ENCODE data around the gene SYNDIG1L.
"Not testable (repeated sequence)": the region's sequence is repeated elsewhere in the genome, so short reads cannot be mapped to it uniquely, and the experiment has no call there.

The SYNDIG1L gene

DNA sequence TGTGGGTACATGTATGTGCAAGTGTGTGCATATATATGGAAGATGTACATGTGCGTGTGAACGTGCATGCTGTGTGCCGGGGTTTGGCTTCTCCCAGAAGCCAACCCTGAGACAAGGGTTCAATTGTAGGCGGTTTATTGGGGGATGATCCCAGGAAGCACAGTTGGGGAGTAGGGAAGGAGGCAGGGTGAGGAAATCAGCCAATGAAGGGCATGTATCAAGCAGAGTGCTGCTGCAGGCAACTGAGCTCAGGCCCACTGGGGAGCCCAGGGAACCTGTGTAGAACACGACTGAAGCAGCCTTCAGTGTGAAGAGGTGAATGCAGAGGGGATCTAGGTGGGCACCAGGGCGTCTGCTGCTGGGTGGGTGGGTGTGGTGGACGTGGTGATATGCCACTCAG, 21.6 kb downstream of the SYNDIG1L start:
- Mint-ChIP-seq H3K4me1 (peaks cover 53% of the 10 kb centered on the region), H3K9me3 (no peaks in the 10 kb centered on the region), H3K36me3 (no peaks in the 10 kb centered on the region), H3K4me3 (no peak overlapping the region), H3K27ac (no peak overlapping the region), H3K27me3 (no peaks in the 10 kb centered on the region)
- DNase-seq (ENCODE audit: low spot score in 2 of 2) (no peak), ATAC-seq (ENCODE audit: low read depth) (no peak)

DNA sequence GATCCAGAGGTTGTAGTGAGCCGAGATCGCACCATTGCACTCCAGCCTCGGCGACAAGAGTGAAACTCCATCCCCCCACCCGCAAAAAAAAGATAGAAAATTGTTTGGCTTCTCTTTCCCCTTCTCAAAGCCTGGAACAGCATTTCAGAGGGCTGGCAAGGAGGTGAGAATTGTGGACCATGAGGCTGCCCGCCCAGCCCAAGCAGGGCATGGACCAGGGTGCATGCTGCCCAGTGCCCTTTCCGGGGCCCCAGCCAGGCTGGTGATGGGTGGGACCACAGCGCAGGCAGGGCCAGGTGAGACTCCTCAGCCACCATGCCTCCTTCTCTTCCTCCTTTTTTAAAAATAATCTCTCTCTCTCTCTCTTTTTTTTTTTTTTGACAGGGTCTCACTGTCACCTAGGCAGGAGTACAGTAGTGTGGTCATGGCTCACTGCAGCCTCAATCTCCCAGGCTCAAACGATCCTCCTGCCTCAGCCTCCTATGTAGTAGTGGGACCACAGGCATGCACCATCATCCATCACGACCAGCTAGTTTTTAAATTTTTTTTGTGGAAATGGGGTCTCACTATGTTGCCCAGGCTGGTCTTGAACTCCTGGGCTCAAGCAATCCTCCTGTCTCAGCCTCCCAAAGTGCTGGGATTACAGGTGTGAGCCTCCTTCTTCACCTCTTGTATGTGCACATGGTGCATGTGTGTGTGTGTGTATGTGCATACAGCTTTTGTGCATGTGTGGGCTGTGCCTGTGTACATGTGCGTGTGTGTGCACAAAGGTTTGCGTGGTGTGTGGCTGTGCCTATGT, 22.2 kb downstream of the SYNDIG1L start:
- Mint-ChIP-seq H3K4me3 (peak overlapping the region; percentile 55), H3K27ac (no peak overlapping the region), H3K9me3 (no peaks in the 10 kb centered on the region), H3K27me3 (no peaks in the 10 kb centered on the region), H3K36me3 (no peaks in the 10 kb centered on the region), H3K4me1 (peaks cover 56% of the 10 kb centered on the region)
- ATAC-seq (ENCODE audit: low read depth) (no peak), DNase-seq (ENCODE audit: low spot score in 2 of 2) (no peak)

- H3K9me3 Mint-ChIP-seq: no peaks in the 10 kb centered on the region
- no peaks in the 10 kb centered on the region for H3K27me3 Mint-ChIP-seq
- H3K27ac Mint-ChIP-seq: peak overlapping the region; percentile 94
- ATAC-seq (ENCODE audit: low read depth) (peak; percentile 33), DNase-seq (ENCODE audit: low spot score in 2 of 2) (peak; percentile 30 to 33)
- H3K4me3 Mint-ChIP-seq: peak overlapping the region; percentile 95
- H3K36me3 Mint-ChIP-seq: no peaks in the 10 kb centered on the region
- H3K4me1 Mint-ChIP-seq: peaks cover 52% of the 10 kb centered on the region
These were observed 23.4 kb downstream of the SYNDIG1L start for GRCh38 chr14:74402401-74403251.

- Mint-ChIP-seq H3K36me3 (no peaks in the 10 kb centered on the region), H3K27me3 (no peaks in the 10 kb centered on the region), H3K4me3 (peak overlapping the region; percentile 95), H3K9me3 (no peaks in the 10 kb centered on the region), H3K4me1 (peaks cover 45% of the 10 kb centered on the region), H3K27ac (peak overlapping the region; percentile 94)
- DNase-seq (ENCODE audit: low spot score in 2 of 2) (peak; percentile 68 to 81), ATAC-seq (ENCODE audit: low read depth) (peak; percentile 89)
These were observed 24.3 kb downstream of the SYNDIG1L start for GRCh38 chr14:74401504-74402241.

GRCh38 chr14:74400919-74401503, 25.0 kb downstream of the SYNDIG1L start:
- DNase-seq (ENCODE audit: low spot score in 2 of 2): no peak
- Mint-ChIP-seq H3K27me3 (no peaks in the 10 kb centered on the region), H3K27ac (peak overlapping the region; percentile 94), H3K4me3 (peak overlapping the region; percentile 95), H3K9me3 (no peaks in the 10 kb centered on the region), H3K36me3 (no peaks in the 10 kb centered on the region), H3K4me1 (peaks cover 48% of the 10 kb centered on the region)
- ATAC-seq (ENCODE audit: low read depth): no peak

DNA sequence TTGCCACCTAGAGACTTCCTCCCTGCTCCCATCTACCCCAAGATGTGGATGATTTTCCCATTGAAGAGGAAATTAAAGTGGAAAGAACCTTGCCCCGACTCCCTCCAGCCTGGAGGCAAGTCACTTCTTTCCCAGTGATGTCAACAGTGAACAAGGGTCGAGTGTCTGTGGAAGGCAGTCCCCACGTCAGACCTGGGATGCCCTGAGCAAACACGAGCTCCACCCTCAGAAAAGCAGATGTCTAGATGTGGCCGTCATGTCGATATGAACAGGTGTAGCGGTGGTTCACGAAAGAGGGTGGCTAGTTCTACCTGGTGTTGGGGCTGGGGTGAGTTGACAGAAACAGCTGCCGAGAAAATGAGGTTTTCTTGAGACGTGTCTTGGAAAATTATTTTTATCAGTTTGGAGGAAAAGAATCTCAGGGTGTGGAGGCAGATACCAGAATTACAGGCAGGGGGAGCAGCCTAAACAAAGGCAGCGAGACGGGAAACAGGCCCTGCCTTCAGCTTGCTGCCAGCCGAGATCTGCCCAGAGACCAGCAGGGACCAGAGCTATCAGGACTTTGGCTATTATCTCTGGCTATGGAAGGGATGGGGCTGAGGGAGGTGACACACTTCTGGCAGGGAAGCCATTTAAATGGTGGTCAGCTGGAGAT, 25.9 kb downstream of the SYNDIG1L start:
- no peak for ATAC-seq (ENCODE audit: low read depth)
- no peaks in the 10 kb centered on the region for H3K36me3 Mint-ChIP-seq

DNA sequence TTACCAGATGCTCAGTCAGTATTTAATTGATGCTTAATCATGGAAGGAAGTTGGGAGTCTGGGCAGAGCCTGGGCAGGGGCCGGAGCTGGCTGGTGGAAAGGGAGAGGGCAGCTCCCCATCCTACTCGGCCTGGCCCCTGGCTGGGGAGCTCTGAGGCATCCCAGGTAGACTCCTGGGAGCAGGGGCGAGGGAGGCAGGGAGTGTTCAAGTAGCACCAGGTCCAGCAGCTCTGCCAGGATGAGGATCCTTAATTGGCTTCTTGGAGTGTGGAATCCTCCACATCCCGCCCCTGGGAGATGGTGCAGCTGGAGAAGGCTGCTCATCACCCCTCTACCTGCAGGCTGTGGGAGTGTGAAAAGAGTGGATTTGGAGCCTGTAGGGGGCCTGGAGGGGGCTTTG, 30.9 kb downstream of the SYNDIG1L start:
- peaks cover 8% of the 10 kb centered on the region for H3K27me3 Mint-ChIP-seq
- no peaks in the 10 kb centered on the region for H3K9me3 Mint-ChIP-seq
- peaks cover 8% of the 10 kb centered on the region for H3K4me1 Mint-ChIP-seq
- H3K27ac Mint-ChIP-seq: no peak overlapping the region
- no peak overlapping the region for H3K4me3 Mint-ChIP-seq
- no peak for ATAC-seq (ENCODE audit: low read depth)
- no peaks in the 10 kb centered on the region for H3K36me3 Mint-ChIP-seq
- DNase-seq (ENCODE audit: low spot score in 2 of 2): no peak

More for the DNA sequence above, 25.9 kb downstream of the SYNDIG1L start:
- no peaks in the 10 kb centered on the region for H3K27me3 Mint-ChIP-seq
- H3K9me3 Mint-ChIP-seq: no peaks in the 10 kb centered on the region
- peak overlapping the region; percentile 57 for H3K4me3 Mint-ChIP-seq
- no peak for DNase-seq (ENCODE audit: low spot score in 2 of 2)
- H3K27ac Mint-ChIP-seq: peak overlapping the region; percentile 94
- peaks cover 45% of the 10 kb centered on the region for H3K4me1 Mint-ChIP-seq

GRCh38 chr14:74394549-74394948, 31.5 kb downstream of the SYNDIG1L start:
- ATAC-seq (ENCODE audit: low read depth) (no peak), DNase-seq (ENCODE audit: low spot score in 2 of 2) (no peak)
- no peaks in the 10 kb centered on the region for H3K9me3 Mint-ChIP-seq
- peaks cover 6% of the 10 kb centered on the region for H3K4me1 Mint-ChIP-seq
- H3K27me3 Mint-ChIP-seq: peaks cover 8% of the 10 kb centered on the region
- H3K27ac Mint-ChIP-seq: no peak overlapping the region
- H3K36me3 Mint-ChIP-seq: no peaks in the 10 kb centered on the region
- no peak overlapping the region for H3K4me3 Mint-ChIP-seq

- DNase-seq (ENCODE audit: low spot score in 2 of 2) (no peak), ATAC-seq (ENCODE audit: low read depth) (no peak)
- Mint-ChIP-seq H3K36me3 (no peaks in the 10 kb centered on the region), H3K4me3 (no peak overlapping the region), H3K4me1 (peaks cover 3% of the 10 kb centered on the region), H3K27me3 (peaks cover 11% of the 10 kb centered on the region), H3K9me3 (no peaks in the 10 kb centered on the region), H3K27ac (no peak overlapping the region)
These were observed 33.1 kb downstream of the SYNDIG1L start for GRCh38 chr14:74392616-74393570.

DNA sequence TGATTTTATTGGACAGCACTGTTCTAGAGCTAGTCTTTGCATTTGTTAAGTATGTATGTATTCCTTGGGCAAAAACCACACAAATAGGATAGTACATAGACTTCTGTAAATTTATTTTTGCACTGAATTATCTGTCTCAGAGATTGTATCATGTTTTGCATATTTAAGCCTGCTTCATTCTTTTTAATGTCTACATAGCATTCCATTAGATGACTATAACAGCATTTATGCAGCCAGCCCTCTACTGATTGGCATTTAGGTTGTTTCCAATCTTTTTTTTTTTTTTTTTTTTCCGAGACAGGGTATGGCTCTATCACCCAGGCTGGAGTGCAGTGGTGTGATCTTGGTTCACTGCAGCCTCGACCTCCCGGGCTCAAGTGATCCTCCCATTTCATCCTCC, 34.5 kb downstream of the SYNDIG1L start:
- peaks cover 11% of the 10 kb centered on the region for H3K27me3 Mint-ChIP-seq
- no peak overlapping the region for H3K4me3 Mint-ChIP-seq
- no peaks in the 10 kb centered on the region for H3K36me3 Mint-ChIP-seq
- no peak for DNase-seq (ENCODE audit: low spot score in 2 of 2)
- no peak for ATAC-seq (ENCODE audit: low read depth)
- no peak overlapping the region for H3K27ac Mint-ChIP-seq
- H3K4me1 Mint-ChIP-seq: peaks cover 3% of the 10 kb centered on the region
- H3K9me3 Mint-ChIP-seq: no peaks in the 10 kb centered on the region

DNA sequence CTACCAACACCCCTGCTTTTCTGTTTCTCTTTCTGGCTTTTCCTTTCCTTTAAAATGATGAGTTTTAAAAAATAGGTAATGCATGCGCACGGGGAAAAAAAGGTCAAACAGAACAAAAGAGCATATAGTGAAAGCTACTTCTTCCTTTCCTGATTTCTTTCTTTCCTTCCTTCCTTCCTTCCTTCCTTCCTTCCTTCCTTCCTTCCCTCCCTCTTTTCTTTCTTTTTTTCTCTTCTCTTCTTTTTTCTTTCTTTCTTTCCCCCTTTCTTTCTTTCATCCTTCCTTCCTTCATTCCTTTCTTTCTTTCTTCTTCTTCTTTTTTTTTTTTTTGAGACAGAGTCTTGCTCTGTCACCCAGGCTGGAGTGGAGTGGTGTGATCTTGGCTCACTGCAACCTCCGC, 35.5 kb downstream of the SYNDIG1L start:
- not testable (repeated sequence) for DNase-seq (ENCODE audit: low spot score in 2 of 2); ATAC-seq (ENCODE audit: low read depth)
- peaks cover 13% of the 10 kb centered on the region for H3K27me3 Mint-ChIP-seq

GRCh38 chr14:74389980-74390379, 36.0 kb downstream of the SYNDIG1L start:
- no peak overlapping the region for H3K4me3 Mint-ChIP-seq
- H3K27ac Mint-ChIP-seq: no peak overlapping the region
- no peaks in the 10 kb centered on the region for H3K4me1 Mint-ChIP-seq
- peaks cover 13% of the 10 kb centered on the region for H3K27me3 Mint-ChIP-seq
- DNase-seq (ENCODE audit: low spot score in 2 of 2) (no peak), ATAC-seq (ENCODE audit: low read depth) (no peak)
- no peaks in the 10 kb centered on the region for H3K9me3 Mint-ChIP-seq
- no peaks in the 10 kb centered on the region for H3K36me3 Mint-ChIP-seq

More for the DNA sequence above, 35.5 kb downstream of the SYNDIG1L start:
- not testable (repeated sequence) for H3K36me3 Mint-ChIP-seq, H3K9me3 Mint-ChIP-seq, H3K4me1 Mint-ChIP-seq, H3K27ac Mint-ChIP-seq, H3K4me3 Mint-ChIP-seq
